Neural progenitor cell (in vitro differentiated cells): ENCODE results near the gene AKAP6.

Experiments used
- EZH2 ChIP-seq: fragments of 200-600 bp; sonication (generic); IDR thresholded peaks from 2 replicates; pipeline ENCODE4 v1.6.1; 2017; ENCODE audit warnings: antibody characterized with exemption, mild to moderate bottlenecking, moderate library complexity
- EZH2phosphoT487 ChIP-seq: fragments of 200-600 bp; sonication (generic); IDR thresholded peaks from 2 replicates; pipeline ENCODE4 v1.6.1; 2017; ENCODE audit warnings: antibody characterized with exemption
- TF ChIP-seq, protein P1 (sequence below): fragments of 200-600 bp; sonication (generic); IDR thresholded peaks from 2 replicates; pipeline ENCODE4 v1.5.1; 2017; ENCODE audit warnings: antibody characterized with exemption, mild to moderate bottlenecking

- TF ChIP-seq, protein P1, sequence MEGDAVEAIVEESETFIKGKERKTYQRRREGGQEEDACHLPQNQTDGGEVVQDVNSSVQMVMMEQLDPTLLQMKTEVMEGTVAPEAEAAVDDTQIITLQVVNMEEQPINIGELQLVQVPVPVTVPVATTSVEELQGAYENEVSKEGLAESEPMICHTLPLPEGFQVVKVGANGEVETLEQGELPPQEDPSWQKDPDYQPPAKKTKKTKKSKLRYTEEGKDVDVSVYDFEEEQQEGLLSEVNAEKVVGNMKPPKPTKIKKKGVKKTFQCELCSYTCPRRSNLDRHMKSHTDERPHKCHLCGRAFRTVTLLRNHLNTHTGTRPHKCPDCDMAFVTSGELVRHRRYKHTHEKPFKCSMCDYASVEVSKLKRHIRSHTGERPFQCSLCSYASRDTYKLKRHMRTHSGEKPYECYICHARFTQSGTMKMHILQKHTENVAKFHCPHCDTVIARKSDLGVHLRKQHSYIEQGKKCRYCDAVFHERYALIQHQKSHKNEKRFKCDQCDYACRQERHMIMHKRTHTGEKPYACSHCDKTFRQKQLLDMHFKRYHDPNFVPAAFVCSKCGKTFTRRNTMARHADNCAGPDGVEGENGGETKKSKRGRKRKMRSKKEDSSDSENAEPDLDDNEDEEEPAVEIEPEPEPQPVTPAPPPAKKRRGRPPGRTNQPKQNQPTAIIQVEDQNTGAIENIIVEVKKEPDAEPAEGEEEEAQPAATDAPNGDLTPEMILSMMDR: no peak
- no peak for TF ChIP-seq EZH2phosphoT487
- no peak for TF ChIP-seq EZH2
These were observed 83.0 kb downstream of the AKAP6 start for GRCh38 chr14:32412103-32412502.
